ENCODE results near the gene SMAD6.

Gene SMAD6

DNA sequence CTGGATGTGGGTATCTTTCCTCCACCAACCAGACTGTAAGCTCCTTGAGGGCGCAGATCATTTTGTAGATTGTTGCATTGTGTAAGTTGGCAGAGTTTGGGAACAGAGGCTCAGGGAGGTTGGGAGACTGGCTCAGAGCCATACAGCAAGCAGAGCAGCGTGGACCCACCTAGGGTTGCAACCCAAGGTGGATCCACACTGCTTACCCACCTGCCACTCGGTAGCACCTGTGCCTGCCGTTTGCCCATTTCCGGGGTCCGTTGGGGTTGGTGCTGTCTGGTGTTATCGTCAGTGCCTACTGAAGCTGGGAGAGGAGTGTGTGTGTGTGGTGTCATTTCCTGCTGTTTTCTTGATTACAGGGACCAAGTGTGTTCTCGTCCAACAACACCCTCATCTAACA, 19.0 kb downstream of the SMAD6 start:
- DNase-seq (ENCODE audit: low spot score): no peak

DNA sequence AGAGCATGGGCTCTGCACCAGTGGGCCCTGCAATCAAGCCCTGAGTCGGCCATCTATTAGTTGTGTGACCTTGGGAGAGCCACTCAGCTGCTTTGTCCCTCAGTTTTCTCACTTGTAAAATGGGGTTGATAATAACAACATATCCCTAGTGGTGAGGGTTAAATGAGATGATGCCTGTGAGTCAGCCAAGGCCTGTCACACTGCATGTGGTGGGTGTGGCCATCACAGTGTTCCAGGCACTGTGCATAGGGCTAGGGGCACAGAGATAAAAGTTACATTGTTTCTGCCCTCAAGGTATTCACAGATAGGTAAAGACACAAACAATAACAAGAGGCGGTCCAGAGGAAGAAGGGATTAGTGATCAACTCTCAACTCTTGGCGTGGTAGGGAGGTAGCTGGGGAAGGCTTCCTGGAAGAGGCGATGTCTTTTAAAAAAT, 19.5 kb downstream of the SMAD6 start:
- DNase-seq (ENCODE audit: low spot score): peak; percentile 50

DNA sequence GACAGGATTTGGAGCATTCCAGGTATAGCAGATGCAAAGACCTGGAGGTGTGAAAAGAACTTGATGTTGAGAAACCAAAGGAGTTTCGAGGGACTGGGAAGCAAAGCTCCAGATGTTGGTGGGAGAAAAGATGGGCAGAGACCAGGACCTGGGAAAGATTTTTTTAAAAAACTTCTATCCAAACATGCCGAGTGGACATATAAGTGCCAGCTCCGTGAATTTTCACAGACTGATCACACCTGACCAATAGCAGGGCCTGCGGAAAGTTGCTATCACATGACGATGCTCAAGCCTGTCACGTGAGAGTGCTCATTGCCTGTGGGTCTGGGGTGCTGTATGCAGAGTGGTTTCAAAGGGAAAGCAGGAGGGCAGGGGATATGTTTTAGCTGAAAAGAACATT, 19.9 kb downstream of the SMAD6 start:
- no peak for DNase-seq (ENCODE audit: low spot score)

DNA sequence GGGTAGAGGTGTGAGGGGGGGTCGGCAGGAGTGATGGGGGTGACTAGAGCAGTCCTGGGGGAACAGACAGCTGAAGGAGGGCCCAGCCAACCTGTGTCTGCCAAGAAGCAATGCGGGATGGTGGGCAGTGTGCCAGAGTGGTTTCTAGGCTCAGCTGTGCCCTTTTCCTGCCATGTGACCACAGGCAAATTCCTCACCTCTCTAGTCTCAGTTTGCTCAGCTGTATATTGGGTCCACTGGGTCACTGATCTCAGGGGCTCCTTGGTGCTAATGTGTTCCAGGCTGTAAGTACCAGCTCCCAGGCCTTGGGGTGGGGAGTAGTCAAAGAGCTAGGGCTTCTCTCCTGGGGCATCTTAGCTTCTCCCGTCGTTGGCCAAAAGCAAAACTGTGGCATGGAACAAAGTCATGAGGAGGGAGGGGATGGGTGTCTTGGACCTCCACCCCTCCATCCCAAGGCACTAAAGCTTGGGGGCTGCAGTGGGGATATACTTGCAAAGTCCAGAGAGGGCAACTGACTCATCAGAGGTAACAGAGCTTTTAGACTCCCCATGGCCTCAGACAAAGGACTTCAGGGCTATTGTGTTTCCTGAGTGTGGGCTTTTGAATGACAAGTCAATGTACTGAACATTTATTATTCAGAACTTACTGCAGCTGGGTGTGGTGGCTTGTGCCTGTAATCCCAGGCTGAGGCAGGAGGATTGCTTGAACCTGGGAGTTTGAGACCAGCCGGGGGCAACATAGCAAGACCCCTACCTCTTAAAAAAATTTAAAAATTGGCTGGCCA, 20.9 kb downstream of the SMAD6 start:
- no peak for DNase-seq (ENCODE audit: low spot score)

DNA sequence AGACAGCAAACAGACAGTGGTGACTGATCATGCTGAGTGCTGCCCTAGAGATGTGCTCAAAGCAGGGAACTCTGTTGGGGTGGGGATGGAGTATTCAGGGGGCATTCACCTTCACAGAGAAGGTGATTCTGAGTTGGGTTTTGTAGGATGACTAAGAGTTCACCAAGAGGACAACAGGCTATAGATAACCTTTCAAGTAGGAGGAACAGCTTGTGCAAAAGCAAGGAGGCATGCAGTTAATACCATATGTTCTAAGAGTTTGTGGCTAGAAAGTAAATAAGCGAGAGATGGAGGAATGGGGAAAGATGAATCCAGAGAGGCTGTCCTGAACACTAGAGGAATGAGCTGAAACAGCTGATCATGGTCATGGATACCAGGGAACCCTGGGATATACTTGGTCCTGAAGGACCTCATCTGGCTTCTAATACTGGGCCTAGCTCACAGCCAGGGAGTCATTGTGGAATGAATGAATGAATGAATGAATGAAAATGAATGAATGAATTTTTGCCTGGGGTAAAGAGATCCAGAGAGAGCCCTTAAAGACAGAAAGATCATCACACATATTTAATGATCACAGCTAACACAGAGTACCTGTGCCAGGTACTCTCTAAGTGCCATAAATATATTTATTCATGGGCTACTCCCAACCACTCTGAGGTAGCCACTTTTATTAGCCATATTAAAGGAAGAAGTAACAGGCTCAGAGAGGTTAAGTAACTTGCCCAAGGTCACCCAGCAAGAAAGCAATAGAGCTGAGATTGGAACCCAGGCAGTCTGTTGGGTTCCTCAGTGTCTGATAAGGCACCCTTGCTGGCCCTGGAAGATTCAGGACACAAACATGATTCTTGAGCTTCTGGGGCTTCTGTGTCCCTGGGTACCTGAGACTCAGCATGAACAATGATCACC, 22.0 kb downstream of the SMAD6 start:
- DNase-seq (ENCODE audit: low spot score): peak; percentile 39

DNA sequence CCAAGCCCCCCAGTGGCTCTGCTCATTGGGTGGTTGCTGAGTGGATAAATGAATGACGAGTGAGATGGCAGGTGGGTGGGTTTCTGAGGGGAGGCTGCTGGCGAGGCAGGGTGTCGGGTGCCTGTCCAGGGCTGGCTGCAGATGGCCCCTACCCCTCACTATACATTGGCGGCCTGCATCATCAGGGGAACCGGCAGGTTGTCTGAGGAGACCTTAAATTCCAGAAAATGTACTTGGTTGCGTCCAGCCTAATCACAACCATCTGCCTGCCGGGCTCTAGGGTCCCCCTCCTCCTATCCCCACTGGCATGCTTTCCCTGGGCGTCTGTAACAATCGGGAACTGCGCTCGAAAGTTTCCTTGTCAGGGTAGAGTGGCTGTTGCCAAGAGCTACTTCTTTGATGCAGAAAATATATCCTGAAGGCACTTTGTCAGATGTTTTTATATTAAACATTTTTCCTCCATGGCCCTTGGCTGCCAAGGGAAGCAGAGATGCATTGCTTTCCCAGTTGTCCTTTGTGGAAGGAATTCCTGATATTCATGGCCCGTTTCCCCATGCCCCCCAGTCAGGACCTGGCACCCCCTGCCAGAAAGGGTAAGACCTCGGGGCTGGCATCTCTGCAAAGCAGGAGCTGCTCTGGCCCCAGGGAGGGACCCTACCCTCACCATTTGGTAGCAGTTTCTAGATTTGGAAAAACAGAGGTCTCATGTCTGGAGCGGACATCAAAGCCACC, 22.9 kb downstream of the SMAD6 start:
- no peak for DNase-seq (ENCODE audit: low spot score)

DNA sequence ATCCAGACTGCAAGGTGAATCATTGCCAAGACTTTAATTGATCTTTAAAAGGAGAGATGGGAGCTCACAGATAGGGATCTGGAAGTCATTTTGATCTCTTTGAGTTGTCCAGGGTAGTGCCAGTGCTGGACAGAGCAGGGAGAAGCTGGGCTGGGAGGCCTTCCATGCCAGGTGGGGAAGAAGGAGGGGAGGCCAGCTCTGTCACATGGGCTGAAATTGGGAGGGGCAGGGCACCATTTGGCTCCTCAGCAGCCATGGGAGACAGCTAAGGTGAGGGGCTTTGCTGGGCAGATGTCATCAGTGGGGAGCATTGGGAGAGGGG, 23.4 kb downstream of the SMAD6 start:
- no peak for DNase-seq (ENCODE audit: low spot score)

DNA sequence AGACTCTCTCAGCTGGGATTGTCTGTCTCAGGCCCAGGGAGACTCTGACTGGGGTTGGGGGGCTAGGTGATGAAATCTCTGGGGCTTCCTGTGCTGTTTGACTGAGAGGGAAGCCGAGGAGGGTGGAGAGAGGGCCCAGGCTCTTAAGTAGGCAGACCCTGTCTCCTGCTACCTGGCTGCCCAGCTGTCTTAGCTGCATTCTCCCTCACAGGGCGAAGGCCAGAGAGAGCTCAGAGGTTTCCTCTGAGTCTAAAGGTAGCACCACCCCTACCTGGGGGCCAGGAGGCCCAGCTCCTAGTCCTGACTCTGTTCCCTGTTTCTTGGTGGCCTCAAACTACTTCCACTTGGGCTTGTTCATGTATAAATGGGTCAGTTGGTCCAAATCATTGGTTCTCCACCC, 24.4 kb downstream of the SMAD6 start:
- DNase-seq (ENCODE audit: low spot score): no peak

DNA sequence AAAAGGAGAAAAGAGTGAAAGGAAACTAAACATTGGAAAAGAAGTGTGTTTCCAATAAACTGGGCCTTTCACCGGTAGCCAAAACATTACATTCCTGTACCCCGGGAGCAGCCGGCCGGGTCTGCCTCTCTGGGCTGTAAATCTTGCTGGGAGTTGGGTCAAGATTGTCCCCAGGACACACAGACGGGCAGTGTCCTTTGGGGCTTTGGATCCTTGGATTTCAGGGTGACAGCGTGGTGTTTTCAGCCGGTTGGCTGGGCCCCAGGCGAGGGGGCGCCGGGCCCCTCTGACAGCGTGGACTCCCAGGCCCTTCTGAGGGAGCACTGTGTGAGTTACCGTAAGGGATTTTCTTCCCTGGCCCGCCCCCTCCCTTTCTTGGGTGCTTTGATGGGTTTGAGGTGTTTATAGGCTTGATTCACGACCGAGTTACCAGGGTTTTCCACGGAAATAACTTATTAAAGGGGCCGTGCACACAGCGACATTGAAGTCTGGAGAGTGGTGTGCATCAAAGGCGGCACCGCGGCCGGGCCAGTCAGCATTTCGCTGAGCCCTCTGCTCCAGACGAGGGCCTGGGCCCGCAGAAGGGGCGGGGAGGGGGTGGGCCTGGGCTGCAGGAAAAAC, 27.4 kb downstream of the SMAD6 start:
- DNase-seq (ENCODE audit: low spot score): no peak

DNA sequence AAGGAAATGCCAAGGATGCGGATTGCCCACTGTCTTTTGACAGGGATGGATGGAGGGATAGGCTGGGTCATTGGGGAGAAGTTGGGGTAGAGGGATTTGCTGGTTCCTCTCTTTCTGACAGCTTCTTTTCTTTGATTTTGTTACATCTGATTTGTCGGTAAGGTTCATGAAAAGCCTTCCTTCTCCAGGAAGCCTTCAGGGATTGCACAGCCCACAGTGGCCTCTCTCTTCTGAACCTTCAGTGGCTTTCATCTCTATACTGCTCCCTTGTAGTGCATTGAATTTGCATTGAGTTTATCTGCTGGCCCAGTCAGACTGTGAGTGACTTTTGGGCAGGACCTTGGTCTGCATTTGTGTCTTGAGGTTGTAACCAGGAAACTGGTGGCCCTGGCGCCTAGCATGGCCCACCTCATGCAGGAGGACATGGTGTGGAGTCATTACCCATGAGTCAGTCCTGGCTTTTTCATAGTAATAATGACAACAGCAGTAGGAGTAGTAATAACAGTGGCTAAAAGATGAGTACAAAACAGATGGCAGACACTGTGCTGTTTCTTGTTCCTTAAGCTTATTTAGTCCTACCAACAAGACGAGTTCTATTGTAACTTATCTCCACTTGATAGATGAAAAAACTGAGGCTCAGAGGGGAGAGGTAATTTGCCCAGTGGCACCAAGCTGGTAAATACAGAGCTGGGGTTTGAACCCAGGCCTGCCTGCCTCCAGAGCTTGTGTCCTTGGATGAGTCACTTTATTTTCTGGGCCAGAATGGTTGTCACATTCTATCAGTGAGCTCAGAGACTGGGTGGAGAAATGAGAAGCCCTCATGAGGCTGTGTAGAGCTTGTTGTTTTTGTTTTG, 28.4 kb downstream of the SMAD6 start:
- DNase-seq (ENCODE audit: low spot score): peak; percentile 53

DNA sequence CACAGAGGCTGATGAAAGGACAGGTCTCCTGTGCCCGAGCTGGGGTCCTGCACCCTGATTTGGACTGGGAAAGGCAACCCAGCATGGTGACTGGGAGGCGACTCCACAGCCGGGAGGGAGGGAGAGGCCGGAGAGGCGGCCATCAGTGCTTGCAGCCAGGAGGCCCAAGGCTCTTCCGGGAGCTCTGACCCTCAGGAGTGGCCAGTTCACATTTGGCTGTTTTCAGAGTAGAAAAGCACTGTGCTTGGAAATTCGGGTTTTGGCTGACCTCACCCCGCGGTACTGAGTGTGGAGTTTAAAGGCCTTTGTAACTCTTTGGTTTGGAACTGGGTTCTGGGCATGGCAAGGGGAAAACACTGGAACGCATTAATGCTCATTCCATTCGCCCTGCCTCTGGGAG, 31.9 kb downstream of the SMAD6 start:
- DNase-seq (ENCODE audit: low spot score): no peak

DNA sequence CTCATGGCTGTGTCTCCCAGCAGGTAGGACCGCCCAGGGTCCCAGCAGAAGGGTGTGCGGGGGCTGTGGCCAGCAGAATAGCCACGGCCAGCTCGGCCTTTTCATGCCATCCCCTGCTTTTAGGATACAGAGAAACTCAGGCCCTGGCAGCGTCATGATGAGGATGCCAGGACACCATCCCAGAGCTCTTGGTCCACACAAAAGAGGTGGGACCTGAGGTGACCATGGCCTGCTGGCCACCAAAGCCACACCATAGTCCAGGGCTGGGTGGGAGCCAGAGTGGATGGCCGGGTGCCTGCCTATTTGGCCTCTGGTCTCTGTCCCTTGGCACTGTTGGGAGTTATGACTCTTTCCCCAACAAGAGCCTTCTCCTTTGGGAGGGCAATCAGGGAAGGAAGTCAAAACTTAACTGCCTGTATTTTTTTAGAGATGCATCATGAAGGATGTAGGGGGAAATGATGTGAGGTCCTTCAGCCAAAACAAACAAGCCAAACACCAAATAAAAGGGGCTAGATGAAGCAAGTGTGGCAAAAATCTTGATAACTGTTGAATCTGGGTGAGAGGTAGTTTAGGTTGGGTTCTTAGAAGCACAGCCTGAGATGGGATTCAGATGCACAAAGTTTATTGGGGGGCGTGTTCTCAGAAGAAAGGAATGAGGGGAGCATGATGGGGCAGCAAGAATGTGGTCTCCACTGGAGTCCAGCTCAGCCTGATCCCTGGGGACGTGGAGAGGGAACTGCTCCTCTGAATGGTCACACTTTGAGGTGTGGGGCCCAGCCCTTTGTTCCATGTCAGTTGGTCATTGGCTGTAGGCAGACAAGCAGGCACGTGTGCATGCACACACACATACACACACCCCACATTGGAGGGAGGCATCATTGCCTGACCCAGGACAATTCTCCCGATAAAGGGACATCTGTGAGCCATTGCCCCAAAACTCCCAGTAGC, 33.2 kb downstream of the SMAD6 start:
- no peak for DNase-seq (ENCODE audit: low spot score)

DNA sequence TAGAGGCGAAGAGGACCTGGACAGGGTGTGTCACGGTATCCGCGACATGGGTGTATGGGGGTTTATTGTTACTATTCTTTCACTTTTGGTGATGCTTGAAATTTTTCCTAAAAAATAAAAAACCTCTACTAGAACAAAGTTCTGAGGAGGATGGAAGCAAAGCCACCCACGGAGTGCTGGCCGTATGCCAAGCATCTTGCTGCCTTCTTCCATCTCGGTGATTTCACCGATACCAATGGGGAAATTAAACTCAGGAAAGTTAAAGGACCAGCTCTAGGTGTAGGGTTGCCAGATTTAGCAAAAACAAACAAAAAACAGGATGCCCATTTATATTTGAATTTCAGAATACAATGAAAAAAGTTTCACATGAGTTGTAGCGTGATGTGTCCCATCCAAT, 33.9 kb downstream of the SMAD6 start:
- no peak for DNase-seq (ENCODE audit: low spot score)

DNA sequence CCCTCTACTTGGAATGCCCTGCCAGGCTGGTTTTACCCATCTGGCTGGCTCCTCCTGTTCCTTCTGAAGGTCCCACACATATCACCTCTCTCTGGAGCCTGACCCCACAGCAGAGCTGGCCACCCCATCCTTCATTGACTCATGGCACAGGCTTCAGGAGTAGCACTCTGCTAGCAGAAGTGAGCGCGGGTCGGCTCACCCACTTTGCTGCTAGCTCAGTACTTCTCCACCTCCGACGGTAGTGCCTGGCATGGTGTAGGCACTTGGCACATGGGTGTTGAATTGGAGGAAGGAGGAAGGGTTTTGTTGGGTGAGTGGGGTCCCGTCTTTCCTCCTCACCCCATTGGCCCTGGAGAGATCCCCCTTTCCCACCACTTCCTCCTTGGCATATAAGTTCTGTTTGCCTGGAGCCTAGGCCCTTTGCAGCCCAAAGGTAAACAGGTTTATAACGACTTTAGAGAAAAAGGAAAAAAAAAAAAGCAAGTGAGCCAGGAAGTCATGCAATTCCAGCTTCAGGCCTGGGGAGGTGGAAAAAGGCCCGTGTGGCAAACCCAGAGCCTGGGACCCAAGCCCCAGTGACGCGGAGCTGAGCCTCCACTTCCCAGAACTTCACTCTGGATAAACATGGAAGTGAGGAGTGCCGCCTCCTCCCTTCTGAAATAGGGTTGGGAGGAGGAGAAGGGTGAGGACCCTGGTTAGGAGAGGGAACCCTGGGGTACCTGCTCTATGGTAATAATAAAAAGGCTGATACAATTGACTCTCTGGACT, 35.4 kb downstream of the SMAD6 start:
- no peak for DNase-seq (ENCODE audit: low spot score)

DNA sequence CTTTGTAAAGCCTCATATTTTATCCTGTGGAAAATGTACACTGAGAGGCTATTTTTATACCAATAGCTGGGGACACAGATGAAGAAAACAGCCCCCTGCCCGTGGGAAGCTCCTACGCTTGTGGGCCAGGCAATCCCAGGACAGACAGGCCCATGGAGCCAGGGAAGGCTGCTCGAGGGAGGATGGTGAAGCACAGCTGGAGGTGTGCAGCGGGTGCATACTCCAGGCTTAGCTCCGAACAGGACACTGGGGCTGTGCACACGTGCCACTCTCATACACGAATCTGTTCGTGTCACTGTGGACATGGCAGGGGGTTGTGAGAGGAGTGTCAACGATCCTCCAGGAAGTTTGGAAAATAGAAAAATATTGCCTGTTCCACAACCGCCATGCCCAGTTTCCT, 36.1 kb downstream of the SMAD6 start:
- DNase-seq (ENCODE audit: low spot score): no peak

DNA sequence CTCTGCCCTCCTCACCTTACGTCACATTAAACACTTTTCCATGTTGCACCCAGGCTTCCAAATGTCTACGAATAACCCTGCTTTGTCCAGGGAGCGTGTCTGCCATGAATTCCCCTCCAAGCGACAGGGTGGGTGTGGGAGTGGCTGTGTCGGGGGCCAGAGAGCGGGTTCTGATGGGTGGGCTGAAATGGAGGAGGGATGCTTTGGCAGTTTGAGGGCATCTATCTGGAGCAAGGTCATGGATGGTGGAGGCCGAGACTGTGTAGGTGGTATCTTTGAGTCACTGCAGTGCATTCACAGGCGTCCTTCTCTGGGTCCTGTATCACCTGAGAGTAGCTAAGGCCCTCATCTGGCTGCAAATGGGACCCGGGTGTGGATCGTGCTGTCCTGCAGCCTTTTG, 36.6 kb downstream of the SMAD6 start:
- no peak for DNase-seq (ENCODE audit: low spot score)

DNA sequence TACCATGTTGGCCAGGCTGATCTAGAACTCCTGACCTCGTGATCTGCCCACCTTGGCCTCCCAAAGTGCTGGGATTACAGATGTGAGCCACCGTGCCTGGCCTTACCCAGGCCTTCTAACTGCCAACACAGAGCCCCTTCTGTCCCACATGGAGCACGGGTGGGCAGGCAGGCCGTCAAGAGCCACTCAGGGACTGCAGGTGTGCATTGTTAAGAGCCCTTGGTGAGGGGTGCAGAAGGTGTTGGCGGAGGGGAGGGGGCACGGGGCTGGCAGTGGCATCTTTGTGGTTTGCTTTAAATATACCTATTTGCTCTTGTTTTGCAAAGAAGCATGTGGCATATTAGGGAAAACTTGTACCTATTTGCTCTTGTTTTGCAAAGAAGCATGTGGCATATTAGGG, 37.3 kb downstream of the SMAD6 start:
- DNase-seq (ENCODE audit: low spot score): no peak

DNA sequence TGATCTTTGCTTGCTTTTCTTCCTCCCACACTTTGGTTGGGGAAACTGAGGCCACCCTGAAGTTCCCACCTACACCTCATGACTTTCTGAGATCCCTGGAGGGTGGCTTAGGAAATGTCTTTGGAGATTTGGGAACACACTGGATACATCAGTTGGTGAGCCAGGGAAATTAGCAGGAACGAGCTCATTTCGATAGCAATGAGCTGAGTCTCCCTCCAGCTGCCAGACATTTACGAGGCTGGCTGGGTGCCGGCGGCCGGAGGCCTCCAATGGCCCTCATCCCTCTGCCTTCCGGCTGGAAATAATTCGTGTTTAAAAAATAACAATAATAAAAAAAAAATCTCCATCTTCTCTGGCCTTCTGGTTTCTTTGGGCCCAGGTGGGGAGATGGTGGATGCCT, 38.8 kb downstream of the SMAD6 start:
- DNase-seq (ENCODE audit: low spot score): peak; percentile 67

DNA sequence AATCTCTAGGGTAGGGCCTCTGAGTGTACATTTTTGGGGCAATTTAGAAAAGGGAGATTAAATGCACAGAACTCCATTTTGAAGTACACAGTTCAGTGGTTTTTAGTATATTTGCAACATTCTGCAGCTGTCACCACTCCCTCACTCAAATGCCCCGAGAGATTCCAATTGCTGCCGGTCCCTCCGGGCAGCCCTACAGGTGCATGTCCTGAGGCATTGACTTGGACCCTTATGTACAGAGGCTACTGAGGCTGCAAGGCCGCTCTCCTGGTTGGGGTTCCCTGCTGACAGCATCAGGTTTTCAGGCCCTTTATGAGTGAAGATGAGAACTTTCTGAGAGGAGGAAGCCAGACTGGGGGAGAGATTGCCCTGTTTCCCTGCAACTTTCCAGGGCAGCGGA, 39.6 kb downstream of the SMAD6 start:
- no peak for DNase-seq (ENCODE audit: low spot score)
